HepG2 (cell line): ENCODE measurements around the gene JSRP1. TPM values are rescaled to one million over a fixed set of nuclear protein-coding genes. Genes with fewer than 3 reads are reported as not detected.

Experiments
- GATAD1 ChIP-seq: IDR thresholded peaks from 2 replicates; pipeline ENCODE4 v1.6.1; 2016; ENCODE audit warnings: missing genetic modification reagents, missing compliant biosample characterization
- HNF4A ChIP-seq: sonication (generic); formaldehyde crosslinking; IDR thresholded peaks from 2 replicates; pipeline ENCODE4 v1.4.0; 2020; ENCODE audit warnings: missing genetic modification reagents
- HNF4G ChIP-seq, 2 experiments: sonication (generic) in 1 of 2; formaldehyde crosslinking in 1 of 2; IDR thresholded peaks; 2 replicates each; pipeline versions ENCODE4 v1.4.0 to v1.6.1; 2011 to 2020; ENCODE audit warnings: borderline replicate concordance in 2 of 2, low read depth in 2 of 2, mild to moderate bottlenecking in 2 of 2, low read length in 1 of 2, missing genetic modification reagents in 1 of 2, moderate library complexity in 1 of 2
- JUN ChIP-seq: sonication (generic); formaldehyde crosslinking; IDR thresholded peaks from 2 replicates; pipeline ENCODE4 v1.4.0; 2020; ENCODE audit warnings: mild to moderate bottlenecking, missing genetic modification reagents
- LCORL ChIP-seq, 2 experiments: fragments of 450-650 bp in 1 of 2; sonication (generic) in 1 of 2; formaldehyde crosslinking in 1 of 2; IDR thresholded peaks; 2 replicates each; pipeline versions ENCODE4 v1.5.0 to v1.6.1; 2017 to 2020; ENCODE audit warnings: antibody characterized with exemption in 1 of 2, missing genetic modification reagents in 1 of 2
- SP4 ChIP-seq: sonication (generic); formaldehyde crosslinking; IDR thresholded peaks from 2 replicates; pipeline ENCODE4 v1.8.1; 2023; ENCODE audit warnings: mild to moderate bottlenecking, missing genetic modification reagents
- XRCC5 ChIP-seq: fragments of 200-400 bp; formaldehyde crosslinking; optimal IDR thresholded peaks from 2 replicates; pipeline ENCODE3; 2017; ENCODE audit warnings: mild to moderate bottlenecking, low read length
- ZNF468 ChIP-seq: sonication (generic); formaldehyde crosslinking; IDR thresholded peaks from 2 replicates; pipeline ENCODE4 v1.8.0; 2022; ENCODE audit warnings: mild to moderate bottlenecking, moderate library complexity, missing genetic modification reagents
- ZNF589 ChIP-seq: sonication (generic); formaldehyde crosslinking; conservative IDR thresholded peaks from 2 replicates; pipeline ENCODE4 v1.8.0; 2022; ENCODE audit warnings: mild to moderate bottlenecking, moderate library complexity, missing genetic modification reagents
- polyA plus RNA-seq, 8 experiments: library from polyadenylated mRNA; depleted of rRNA in 3 of 8; stranded (reverse) in 7 of 8; unstranded in 1 of 8; fragments of >200 nt; fragmentation: Illumina TruSeq in 4 of 8; extraction: Trizol in 4 of 8; gene quantifications; 2 replicates each; pipeline versions ENCODE4 v1.2.1 to v1.2.3, GENCODE V29; 2011 to 2016; ENCODE audit warnings: low read depth in 4 of 8, missing spikeins in 1 of 8, mixed read lengths in 1 of 8; ENCODE audit not compliant: insufficient read depth in 1 of 8
- total RNA-seq, 5 experiments: library from RNA; depleted of rRNA; stranded (reverse); fragments of >200 nt; fragmentation: Illumina TruSeq; extraction: Trizol; gene quantifications; 2 replicates each; pipeline ENCODE4 v1.2.3, GENCODE V29; 2016; ENCODE audit warnings: low read depth in 1 of 5
- TF ChIP-seq, protein P1 (sequence below): IDR thresholded peaks from 2 replicates; pipeline ENCODE4 v1.6.1; 2016; ENCODE audit warnings: low read depth
- TF ChIP-seq, protein P2 (sequence below): sonication (generic); formaldehyde crosslinking; IDR thresholded peaks from 2 replicates; pipeline ENCODE4 v1.5.1; 2020; ENCODE audit warnings: missing genetic modification reagents, mild to moderate bottlenecking, borderline replicate concordance
- TF ChIP-seq, protein P3 (sequence below): sonication (generic); formaldehyde crosslinking; IDR thresholded peaks from 2 replicates; pipeline ENCODE4 v1.5.1; 2020; ENCODE audit warnings: mild to moderate bottlenecking, missing genetic modification reagents, borderline replicate concordance
- TF ChIP-seq, protein P4 (sequence below): sonication (generic); formaldehyde crosslinking; IDR thresholded peaks from 2 replicates; pipeline ENCODE4 v1.5.1; 2020; ENCODE audit warnings: mild to moderate bottlenecking, missing genetic modification reagents, moderate library complexity
- TF ChIP-seq, protein P5 (sequence below): sonication (generic); formaldehyde crosslinking; IDR thresholded peaks from 2 replicates; pipeline ENCODE4 v1.5.1; 2020; ENCODE audit warnings: missing genetic modification reagents, mild to moderate bottlenecking, borderline replicate concordance

The JSRP1 gene
- total and polyA plus RNA-seq, 2 of the 13 experiments (the other 11 are each of a cell fraction or from before 2014, with no cell fraction given): 0.16 to 0.38 TPM

DNA sequence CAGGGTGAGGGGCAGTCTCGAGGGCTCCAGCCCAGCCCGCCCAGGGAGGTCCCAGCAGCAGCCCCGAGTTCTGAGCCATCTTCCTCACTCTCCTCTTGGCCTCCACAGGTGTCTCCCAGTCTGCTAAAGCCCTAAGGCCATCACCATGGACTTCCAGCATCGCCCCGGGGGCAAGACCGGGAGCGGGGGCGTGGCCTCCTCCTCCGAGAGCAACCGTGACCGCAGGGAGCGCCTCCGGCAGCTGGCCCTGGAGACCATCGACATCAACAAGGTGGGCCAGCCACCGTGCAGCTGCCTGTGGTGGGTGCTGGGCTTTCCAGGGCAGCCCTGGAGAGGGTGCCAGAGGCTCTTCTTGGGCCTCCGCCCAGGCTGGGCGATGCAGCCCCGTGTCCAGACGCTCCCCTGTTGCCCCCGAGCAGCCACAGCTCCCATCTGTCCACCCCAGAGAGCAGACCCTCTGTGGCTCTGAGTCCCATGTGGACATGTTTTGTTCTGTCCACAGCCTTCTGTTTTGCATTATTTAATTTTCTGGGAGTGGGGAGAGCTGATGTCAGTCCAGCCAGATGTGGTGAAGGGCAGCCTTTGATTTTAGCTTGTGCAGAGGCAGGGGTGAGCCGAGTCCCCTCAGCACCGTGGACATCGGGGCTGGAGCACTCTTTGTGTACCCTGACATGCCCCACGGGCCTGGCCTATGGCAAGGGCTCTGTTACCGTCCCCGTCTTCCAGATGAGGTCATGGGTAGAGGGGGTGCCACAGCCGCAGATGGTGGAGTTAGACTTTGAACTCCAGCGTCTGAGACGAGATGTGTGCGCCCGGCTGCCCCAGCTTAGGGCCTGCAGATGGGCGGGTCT, 12.7 kb downstream of the JSRP1 start (continued):
- TF ChIP-seq GATAD1 (CRISPR knock-in tag) (no peak), LCORL (IDR thresholded peaks at IDR 0.05) (no peak), LCORL (CRISPR knock-in tag; IDR thresholded peaks at IDR 0.05) (no peak), JUN (CRISPR knock-in tag) (no peak), ZNF468 (no peak), ZNF589 (CRISPR knock-in tag) (no peak), XRCC5 (peak; percentile 33), SP4 (CRISPR knock-in tag) (no peak), HNF4G (IDR thresholded peaks at IDR 0.05; ENCODE audit: borderline replicate concordance, low read depth, low read length) (no peak), HNF4G (CRISPR knock-in tag; IDR thresholded peaks at IDR 0.05; ENCODE audit: borderline replicate concordance, low read depth) (no peak), HNF4A (CRISPR knock-in tag) (no peak)
- TF ChIP-seq, protein P1, sequence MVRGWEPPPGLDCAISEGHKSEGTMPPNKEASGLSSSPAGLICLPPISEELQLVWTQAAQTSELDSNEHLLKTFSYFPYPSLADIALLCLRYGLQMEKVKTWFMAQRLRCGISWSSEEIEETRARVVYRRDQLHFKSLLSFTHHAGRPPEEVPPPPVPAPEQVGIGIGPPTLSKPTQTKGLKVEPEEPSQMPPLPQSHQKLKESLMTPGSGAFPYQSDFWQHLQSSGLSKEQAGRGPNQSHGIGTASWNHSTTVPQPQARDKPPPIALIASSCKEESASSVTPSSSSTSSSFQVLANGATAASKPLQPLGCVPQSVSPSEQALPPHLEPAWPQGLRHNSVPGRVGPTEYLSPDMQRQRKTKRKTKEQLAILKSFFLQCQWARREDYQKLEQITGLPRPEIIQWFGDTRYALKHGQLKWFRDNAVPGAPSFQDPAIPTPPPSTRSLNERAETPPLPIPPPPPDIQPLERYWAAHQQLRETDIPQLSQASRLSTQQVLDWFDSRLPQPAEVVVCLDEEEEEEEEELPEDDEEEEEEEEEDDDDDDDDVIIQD (CRISPR knock-in tag): no peak
- TF ChIP-seq, protein P2, sequence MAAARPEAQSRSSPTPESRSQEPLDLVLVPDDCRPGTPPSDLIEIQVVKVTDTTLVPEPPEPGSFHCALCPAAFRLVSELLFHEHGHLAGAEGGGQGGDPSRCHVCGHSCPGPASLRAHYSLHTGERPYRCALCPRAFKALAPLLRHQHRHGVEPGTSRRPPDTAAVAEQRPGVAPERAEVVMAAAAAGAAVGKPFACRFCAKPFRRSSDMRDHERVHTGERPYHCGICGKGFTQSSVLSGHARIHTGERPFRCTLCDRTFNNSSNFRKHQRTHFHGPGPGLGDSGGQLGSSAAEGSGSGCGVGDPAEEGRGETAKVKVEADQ: no peak
- TF ChIP-seq, protein P3, sequence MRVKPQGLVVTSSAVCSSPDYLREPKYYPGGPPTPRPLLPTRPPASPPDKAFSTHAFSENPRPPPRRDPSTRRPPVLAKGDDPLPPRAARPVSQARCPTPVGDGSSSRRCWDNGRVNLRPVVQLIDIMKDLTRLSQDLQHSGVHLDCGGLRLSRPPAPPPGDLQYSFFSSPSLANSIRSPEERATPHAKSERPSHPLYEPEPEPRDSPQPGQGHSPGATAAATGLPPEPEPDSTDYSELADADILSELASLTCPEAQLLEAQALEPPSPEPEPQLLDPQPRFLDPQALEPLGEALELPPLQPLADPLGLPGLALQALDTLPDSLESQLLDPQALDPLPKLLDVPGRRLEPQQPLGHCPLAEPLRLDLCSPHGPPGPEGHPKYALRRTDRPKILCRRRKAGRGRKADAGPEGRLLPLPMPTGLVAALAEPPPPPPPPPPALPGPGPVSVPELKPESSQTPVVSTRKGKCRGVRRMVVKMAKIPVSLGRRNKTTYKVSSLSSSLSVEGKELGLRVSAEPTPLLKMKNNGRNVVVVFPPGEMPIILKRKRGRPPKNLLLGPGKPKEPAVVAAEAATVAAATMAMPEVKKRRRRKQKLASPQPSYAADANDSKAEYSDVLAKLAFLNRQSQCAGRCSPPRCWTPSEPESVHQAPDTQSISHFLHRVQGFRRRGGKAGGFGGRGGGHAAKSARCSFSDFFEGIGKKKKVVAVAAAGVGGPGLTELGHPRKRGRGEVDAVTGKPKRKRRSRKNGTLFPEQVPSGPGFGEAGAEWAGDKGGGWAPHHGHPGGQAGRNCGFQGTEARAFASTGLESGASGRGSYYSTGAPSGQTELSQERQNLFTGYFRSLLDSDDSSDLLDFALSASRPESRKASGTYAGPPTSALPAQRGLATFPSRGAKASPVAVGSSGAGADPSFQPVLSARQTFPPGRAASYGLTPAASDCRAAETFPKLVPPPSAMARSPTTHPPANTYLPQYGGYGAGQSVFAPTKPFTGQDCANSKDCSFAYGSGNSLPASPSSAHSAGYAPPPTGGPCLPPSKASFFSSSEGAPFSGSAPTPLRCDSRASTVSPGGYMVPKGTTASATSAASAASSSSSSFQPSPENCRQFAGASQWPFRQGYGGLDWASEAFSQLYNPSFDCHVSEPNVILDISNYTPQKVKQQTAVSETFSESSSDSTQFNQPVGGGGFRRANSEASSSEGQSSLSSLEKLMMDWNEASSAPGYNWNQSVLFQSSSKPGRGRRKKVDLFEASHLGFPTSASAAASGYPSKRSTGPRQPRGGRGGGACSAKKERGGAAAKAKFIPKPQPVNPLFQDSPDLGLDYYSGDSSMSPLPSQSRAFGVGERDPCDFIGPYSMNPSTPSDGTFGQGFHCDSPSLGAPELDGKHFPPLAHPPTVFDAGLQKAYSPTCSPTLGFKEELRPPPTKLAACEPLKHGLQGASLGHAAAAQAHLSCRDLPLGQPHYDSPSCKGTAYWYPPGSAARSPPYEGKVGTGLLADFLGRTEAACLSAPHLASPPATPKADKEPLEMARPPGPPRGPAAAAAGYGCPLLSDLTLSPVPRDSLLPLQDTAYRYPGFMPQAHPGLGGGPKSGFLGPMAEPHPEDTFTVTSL: no peak
- TF ChIP-seq, protein P4, sequence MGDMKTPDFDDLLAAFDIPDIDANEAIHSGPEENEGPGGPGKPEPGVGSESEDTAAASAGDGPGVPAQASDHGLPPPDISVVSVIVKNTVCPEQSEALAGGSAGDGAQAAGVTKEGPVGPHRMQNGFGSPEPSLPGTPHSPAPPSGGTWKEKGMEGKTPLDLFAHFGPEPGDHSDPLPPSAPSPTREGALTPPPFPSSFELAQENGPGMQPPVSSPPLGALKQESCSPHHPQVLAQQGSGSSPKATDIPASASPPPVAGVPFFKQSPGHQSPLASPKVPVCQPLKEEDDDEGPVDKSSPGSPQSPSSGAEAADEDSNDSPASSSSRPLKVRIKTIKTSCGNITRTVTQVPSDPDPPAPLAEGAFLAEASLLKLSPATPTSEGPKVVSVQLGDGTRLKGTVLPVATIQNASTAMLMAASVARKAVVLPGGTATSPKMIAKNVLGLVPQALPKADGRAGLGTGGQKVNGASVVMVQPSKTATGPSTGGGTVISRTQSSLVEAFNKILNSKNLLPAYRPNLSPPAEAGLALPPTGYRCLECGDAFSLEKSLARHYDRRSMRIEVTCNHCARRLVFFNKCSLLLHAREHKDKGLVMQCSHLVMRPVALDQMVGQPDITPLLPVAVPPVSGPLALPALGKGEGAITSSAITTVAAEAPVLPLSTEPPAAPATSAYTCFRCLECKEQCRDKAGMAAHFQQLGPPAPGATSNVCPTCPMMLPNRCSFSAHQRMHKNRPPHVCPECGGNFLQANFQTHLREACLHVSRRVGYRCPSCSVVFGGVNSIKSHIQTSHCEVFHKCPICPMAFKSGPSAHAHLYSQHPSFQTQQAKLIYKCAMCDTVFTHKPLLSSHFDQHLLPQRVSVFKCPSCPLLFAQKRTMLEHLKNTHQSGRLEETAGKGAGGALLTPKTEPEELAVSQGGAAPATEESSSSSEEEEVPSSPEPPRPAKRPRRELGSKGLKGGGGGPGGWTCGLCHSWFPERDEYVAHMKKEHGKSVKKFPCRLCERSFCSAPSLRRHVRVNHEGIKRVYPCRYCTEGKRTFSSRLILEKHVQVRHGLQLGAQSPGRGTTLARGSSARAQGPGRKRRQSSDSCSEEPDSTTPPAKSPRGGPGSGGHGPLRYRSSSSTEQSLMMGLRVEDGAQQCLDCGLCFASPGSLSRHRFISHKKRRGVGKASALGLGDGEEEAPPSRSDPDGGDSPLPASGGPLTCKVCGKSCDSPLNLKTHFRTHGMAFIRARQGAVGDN (CRISPR knock-in tag): no peak
- TF ChIP-seq, protein P5, sequence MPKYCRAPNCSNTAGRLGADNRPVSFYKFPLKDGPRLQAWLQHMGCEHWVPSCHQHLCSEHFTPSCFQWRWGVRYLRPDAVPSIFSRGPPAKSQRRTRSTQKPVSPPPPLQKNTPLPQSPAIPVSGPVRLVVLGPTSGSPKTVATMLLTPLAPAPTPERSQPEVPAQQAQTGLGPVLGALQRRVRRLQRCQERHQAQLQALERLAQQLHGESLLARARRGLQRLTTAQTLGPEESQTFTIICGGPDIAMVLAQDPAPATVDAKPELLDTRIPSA: no peak
